ENCODE data around the gene ABLIM1.

The ABLIM1 gene

DNA sequence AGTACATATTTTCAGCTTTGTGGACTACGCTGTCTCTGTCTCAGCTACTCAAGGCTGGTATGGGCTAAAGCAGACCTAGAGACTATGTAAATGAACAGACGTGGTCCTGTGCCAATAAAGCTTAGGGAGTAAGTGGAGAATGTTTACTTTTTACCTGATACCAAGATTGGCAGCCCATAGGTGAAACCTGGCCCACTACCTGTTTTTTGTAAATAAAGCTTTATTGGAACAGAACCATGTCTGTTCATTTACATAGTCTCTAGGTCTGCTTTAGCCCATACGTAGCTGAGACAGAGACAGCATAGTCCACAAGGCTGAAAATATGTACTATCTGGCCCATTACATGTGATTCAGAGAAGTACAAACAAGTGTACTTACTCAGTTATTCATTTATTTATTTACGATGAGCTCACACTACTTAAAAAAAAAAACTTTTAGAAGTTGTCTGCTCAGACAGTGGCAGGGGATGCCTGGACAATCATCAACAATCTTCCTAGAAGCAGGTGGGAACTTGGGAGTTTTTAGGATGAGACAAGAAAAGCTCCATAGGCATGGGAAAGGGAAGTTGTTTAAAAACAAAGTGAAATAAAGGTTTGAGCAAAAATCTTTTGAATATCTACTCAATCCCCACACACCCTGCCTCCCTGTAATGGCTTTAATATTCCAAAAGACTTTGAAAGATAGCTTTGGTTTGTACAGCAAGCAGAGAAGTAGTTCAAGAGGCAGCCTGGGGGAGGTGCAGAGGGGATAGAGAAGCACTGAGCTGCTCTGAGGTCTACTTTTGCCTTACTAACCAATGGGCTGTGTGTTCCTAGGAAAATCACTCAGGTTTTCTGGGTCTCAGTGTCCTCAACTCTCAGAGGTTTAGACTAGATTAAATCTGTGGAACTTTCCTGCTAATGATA lies 139.4 kb downstream of the ABLIM1 start:
- DNase-seq (ENCODE audit: low read depth in 2 of 2): no peak

DNA sequence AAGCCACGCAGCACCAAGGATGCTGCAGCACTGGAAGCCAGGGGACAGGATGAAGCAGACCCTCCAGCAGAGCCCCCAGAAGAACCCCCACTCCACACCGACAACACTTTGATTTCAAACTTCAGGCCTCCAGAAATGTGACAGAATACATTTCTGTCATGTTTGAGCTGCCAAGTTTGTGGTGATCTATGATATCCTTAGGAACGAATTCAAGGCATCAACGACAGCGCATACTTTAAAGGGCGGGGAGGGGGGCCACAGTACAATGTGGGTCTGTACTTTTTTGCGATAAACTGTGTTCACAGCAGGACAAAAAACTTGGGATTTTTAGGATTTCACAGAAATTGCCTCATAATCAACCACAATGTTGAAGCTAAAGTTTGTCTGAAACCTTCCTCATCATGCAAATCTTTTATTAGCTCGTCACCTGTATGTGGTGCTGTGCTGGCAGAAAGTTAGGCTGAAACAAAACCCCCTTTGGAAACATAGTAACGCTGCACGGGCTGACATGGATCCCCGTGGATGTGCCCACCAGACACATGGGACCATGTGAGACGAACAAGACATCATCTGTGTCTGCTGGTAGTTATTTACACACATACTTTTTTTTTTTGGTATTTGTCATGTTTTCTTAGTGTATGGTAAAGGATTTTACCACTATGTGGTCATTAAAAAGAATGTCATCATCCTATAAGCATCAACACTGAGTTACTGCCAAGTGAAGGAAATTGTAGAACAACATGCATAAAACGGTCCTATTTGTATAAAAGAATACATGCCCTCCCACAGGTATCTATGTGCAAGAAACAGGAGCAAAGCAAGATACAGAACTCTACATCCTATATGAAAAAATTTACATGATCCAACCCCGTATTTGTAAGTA lies 140.5 kb downstream of the ABLIM1 start:
- no peak for DNase-seq (ENCODE audit: low read depth in 2 of 2)

DNA sequence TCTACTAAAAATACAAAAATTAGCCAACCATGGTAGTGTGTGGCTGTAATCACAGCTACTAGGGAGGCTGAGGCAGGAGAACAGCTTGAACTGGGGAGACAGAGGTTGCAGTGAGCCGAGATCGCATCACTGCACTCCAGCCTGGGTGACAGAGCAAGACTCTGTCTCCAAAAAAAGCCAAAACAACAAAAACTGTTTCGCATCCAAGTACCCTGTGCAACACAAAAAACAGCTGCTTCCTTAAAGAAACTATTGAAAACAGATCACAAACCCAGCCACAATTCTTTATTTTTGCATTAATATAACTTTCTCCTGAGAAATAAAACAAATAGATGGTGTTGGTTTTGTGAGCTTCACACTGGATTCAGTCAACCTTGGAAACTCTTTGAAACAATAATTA lies 141.7 kb downstream of the ABLIM1 start:
- no peak for DNase-seq (ENCODE audit: low read depth in 2 of 2)

DNA sequence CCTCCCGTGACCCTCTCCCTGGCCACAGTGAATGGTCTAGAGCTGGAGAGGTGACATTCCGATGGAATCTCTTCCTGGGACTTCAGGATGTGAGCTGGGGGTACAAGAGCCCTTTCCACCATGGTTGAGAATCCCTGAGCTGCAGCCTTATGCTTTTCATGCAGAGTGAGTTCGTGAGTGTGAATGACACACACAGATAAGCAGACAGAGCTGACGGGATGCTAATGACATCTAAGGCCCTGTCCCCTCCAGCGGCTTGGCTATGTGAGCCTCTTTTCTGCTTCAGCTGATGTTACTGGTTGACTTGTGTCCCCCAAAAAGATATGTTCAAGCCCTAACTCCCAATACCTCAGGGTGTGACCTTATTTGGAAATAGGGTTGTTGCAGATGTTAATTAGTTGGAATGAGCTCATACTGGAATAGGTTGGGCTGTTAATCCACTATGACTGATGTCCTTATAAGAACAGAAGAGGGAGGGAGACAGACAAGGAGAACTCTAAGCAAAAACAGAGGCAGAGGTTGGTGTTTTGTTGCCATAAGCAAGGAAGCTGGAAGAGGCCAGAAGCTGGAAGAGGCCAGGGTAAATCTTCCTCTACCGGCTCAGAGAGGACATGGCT lies 142.7 kb downstream of the ABLIM1 start:
- DNase-seq (ENCODE audit: low read depth in 2 of 2): no peak

DNA sequence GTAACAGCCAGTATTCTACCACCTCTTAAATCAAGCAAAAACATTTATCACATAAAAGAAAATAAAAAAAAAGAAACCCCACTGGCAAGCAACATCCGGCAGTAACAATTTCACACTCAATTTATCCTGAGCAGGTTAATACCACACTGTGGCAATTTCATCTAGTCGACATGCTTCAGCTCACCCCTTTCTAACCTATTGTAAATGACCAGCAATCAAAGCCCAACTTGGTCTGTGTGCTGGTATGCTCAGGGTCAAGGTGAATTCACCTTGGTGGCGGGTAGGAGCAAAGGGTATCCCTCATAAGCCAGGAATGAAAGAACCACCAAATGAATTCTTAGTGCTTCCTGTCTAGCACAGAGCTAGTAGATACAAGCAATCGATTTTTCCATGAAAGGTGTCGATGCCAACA lies 144.7 kb downstream of the ABLIM1 start:
- DNase-seq (ENCODE audit: low read depth in 2 of 2): no peak

DNA sequence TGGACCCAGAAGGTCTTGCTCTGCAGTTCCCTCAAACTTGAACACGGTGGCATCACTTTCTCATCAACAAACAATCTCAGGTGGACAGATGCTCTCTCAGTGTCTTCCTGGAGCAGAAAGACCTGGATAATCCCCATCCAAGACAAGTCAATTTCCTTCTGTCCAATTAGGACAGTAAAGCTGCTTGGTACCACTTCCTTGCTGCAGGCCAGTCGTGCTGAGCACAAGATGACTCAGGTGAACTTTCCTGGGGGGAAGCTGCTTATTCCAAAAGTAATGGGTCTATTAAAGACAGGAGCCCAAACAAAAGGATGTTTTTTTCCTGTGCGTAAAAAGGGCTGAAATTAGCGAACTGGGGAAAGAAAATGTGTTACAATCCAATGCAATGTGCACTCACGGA lies 146.2 kb downstream of the ABLIM1 start:
- DNase-seq (ENCODE audit: low read depth in 2 of 2): no peak

DNA sequence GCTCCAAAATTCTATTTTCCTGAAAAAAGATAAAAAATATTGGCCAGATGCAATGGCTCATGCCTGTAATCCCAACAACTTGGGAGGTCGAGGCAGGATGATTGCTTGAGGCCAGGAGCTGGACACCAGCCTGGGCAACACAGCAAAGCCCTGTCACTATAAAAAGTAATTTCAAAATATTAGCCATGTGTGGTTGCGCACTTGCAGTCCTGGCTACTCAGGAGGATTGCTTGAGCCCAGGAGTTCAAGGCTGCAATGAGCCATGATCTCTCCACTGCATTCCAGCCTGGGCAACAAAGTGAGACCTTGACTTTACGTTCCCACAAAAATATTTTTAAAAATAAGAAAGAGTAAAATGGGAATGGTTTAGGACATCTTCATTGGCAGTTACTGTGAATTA lies 149.7 kb downstream of the ABLIM1 start:
- DNase-seq (ENCODE audit: low read depth in 2 of 2): no peak

DNA sequence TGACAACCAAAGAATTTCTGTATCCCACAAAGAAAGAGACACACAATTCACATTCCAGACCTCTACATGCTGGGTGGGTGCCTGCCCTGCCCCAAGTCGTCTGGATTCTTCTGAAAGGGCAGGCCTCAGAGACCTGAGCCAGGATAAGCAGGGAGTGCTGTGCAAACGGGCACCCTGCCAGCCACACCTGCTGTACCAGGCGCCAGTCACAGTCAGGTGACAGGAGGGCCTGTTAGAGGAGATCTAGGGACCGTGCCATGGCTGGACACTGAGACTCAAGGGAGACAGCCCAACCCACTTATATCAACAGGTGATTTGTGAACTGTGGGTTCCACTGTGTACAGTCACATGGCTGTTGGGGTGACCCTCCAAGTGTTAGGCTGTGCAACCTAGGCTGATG lies 150.6 kb downstream of the ABLIM1 start:
- no peak for DNase-seq (ENCODE audit: low read depth in 2 of 2)

DNA sequence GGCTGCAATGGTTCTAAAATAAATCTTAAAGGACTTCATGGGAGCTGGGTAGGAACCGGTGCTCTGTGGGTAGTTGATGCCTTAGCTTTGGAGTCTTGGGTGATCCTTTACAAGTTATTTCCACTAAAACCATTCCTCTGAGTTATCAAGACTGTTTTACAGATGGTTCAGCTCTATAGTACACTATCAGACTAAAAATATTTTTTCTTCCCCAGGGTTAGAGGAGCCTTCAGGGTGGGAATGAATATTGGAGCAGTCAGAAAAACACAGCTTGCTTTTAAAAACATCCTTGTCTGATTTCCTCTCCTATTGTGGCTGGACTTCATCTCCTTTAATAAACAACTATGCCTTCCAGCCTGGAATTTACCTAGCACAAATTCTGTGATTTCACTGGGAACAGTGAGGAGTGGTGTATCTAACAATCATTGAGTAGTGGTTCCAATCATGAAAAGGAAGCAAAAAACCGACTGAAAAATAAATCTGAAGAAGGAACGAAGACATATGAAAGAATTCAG lies 151.1 kb downstream of the ABLIM1 start:
- no peak for DNase-seq (ENCODE audit: low read depth in 2 of 2)

DNA sequence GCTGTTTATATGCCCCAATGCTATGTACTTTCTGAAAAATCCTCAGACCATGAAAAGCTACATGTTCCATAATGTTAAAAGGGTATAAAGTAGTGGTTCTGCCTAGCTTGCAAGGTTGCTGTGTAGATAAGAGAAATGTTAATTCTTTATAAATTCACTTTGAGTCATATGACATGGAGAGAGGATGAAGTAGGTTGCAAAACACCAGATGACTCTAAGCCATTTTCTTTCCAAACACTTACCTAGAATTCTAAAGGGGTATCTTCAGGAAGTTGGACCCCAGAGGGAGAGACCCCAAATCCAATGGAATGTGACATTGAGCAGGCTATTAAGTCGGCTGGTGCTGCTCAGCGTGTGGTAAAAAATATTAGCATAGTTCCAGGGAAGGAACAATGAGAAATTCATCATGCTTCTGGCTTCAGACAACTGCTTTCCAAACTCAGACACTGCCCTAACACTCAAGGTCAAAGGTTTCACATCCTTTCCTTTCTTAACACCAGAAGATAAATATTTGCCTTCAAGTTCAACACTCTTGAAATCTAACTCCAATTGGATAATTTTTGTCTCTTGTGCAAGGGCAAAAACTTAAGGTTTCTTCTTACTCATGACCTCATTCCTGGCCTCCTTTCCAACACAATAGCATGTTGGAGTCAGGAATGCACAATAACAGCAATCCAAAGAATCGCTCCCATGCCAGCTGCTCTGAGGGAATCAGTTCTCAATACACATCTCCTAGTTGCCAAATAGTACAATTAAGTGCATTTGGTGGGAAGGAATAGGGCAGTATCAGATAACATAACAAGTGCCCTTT lies 153.1 kb downstream of the ABLIM1 start:
- no peak for DNase-seq (ENCODE audit: low read depth in 2 of 2)

DNA sequence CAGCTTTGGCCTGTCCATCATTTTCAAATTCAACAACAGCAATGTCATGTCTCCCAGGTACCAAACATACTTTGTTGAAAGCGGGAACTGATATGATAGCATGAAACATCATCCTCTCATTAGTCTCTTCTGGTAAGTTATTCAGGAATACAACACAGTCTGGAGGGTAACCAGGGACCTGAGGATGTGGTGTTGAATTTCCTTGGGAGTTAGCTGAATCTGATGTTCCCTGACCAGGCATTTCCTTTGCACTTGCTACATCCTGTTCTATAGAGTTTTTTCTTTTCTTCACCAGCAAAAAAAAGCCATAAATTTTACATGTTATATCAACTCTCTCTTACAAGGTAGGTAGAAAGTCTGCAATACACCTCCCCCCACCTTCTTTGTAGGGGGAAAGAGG lies 156.0 kb downstream of the ABLIM1 start:
- DNase-seq (ENCODE audit: low read depth in 2 of 2): no peak

DNA sequence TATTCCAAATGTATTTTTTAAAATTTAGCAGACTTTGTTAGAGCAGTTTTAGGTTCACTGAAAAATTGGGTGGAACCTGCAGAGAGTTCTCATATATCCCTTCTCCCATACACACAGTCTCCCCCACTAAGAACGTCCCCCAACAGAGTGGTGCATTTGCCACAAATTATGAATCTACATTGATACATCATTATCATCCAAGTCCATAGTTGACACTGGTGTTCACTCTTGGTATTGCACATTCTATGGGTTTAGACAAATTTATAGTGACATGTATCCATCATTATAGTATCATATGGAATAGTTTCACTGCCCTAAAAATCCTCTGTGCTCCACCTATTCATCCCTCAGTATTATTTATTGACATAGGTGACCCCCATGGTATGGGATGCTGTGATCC lies 156.4 kb downstream of the ABLIM1 start:
- no peak for DNase-seq (ENCODE audit: low read depth in 2 of 2)

DNA sequence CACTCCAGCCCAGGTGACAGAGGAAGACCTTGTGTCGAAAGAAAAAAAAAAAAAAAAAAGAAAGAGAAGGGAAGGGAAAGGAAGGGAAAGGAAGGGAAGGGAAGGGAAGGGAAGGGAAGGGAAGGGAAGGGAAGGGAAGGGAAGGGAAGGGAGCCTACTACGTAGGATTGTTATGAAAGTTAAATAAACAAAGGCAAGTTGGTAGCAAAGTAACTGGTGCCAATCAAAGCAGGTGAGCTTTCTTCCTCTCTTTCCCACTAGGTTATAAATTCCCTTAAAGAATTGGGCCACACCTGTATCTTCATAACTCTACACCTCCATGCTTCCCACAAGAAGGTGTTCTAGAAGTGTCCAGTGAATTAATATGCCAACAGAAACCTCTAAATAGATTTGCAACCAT lies 157.4 kb downstream of the ABLIM1 start:
- no peak for DNase-seq (ENCODE audit: low read depth in 2 of 2)

DNA sequence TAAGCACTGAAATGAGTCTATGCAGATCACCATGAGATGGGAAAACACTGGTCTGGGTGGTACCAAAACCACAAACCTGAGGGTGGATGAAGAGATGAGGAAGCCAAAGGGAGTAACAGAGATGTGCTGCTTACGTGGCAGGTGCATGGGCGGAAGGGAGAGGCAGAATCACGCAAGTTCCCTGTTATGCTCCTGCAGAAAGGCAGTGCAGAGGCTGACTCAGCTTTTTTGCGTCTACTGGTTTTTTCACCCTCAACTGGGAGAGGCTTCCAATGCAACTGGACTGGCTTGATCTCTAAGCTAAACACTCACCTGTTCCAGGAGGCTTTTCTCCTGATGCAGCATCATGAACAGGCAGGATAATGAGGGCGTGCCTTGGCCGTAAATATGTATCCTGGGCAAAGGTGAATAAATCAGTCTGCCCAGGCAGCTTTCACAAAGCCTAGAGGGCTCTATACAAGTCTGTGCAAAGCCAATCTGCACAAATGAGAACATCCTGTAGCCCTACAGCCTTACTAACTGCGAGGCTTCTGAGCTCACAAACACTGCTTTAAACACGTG lies 158.4 kb downstream of the ABLIM1 start:
- DNase-seq (ENCODE audit: low read depth in 2 of 2): peak; percentile 72 to 74

DNA sequence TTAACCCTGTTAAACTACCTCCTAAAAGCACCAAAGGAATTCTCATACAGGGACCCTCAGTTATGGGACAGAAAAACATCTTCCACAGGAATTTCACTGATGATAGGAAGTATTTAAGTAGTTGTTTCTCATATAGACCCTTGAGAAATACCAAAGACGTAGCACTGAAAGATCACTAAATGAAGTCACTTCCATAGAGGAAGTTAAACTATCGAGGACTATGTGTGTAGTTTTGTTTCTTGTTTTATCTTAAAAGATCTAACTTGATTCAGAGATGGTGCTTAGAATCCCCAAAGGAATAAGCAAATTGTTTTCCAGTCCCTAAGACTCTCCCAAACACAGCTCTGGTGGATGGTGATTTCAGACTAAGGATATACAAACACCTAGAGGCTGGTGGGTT lies 159.0 kb downstream of the ABLIM1 start:
- no peak for DNase-seq (ENCODE audit: low read depth in 2 of 2)

DNA sequence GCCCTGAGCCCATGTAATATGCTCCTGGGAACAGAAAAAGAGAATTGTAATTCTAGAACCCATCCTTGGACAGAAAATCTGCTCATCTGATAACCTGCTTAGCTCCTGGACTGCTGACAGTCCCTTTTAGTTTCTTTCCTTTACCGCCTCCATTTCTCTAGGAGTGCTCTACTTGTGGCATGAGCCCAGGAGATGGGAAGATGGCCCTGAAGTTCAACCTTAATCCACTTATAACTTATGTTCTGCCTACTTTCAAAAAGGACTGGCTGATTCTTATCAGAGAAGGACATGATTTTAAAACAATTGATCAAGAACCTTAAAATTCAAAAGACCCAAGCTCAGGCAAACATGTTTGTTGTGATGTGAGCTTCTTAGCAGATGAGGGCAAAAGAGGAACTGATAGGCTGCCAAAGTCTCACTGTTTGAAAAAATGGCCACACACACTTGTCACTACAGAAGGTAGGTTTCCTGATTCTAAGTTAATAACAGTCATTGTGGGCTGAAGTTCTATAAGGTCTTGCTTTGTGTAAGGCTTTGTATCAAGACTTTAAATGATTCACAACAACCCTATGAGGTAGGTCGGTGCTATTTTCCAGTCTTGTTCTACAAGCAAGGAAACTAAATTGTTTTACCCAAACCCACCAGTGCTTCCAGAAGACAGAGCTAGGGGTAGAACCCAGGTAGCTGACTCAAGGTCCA lies 159.5 kb downstream of the ABLIM1 start:
- DNase-seq (ENCODE audit: low read depth in 2 of 2): no peak

DNA sequence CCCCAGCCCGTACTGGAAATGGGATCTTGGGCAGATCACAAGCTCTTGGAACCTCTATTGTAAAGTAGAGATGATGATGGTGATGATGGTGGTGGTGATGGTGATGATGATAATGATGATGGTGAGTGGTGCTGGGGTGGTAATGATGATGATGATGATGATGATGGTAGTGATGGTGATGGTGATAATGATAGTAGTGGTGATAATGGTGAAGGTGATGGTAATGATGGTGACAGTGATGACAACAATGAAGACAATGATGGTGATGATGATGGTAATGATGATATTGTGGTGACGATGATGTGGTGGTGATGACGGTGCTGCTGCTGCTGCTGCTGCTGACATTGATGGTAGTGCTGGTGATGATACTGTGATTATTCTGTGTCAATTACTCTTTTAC lies 162.8 kb downstream of the ABLIM1 start:
- no peak for DNase-seq (ENCODE audit: low read depth in 2 of 2)

DNA sequence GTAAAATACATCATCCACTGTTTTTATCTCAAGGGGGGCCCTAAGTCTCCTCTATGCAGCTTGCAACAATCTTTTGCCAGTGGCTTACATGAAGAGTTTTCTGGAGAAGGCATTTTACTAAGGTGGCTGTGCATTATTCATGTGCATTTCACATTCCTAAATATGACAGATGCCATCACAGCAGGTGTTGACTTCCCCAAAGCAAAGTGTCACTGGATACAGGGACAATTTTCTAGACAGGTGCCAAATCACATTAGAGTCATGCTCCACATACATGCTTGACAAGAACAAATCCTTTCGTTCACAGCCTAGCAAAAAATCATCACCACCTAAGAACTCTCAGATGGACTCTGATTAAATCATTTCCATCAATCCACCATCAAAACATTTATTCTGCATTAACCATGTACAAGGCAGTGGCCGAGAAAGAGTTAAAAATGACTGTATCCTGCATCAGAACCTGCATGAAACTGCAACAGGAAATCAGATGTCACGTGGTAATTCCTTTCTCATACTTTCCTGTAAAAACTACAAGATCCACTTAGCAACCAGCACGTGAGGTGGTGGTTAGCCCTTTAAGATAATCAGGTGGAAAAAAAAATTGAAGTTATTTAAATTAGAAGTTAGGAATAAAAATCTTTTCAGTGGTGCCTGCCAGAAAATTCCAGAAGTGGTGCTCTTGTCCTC lies 165.6 kb downstream of the ABLIM1 start:
- peak in 1 of 2 experiments; percentile 19 for DNase-seq (ENCODE audit: low read depth in 2 of 2)

DNA sequence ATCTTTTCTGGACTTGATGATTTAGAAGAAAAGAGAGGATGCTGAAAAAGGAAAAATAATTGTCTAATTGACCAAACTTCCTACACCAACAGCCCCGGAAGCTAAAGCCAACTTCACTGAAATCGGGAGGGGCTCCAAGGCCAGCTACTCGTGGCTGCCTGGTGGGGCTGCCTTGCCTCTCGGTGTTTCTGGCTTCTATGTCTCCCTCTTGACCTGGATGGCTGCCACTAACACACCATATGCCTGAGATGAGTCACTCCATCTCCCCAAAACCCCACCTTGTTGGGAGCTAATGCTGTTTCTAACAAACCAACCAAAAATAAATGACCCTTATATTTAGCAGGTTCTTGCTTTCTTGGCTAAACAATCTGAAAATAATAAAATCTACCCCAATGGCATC lies 166.1 kb downstream of the ABLIM1 start:
- no peak for DNase-seq (ENCODE audit: low read depth in 2 of 2)

DNA sequence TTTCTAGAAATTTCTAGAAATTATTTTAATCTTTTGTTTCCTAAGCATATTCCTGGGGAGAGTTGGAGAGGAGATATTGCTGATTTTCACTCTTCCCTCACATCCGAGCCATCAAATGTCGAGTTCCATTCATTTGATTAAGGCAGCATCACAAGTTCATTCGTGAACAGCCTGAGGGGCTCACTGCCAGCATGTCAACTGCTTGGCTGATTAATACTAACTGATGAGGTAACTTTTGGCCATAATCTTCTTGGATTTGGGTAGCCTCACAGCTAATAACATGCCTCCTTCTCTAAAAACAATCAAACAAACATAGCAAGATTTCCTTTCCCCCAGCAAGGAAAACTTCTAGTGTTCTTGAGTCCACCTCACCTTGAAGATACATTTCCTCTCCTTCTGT lies 166.7 kb downstream of the ABLIM1 start:
- DNase-seq (ENCODE audit: low read depth in 2 of 2): no peak

Measured in stimulated activated CD4-positive, alpha-beta T cell treated with anti-CD3 and anti-CD28 coated beads, Interleukin-12 subunit alpha, Interleukin-12 subunit beta, amount 100 ng/mL, for 24 hours (primary cell).